ENCODE measurements around the gene UTF1.

- TF ChIP-seq, protein P1, sequence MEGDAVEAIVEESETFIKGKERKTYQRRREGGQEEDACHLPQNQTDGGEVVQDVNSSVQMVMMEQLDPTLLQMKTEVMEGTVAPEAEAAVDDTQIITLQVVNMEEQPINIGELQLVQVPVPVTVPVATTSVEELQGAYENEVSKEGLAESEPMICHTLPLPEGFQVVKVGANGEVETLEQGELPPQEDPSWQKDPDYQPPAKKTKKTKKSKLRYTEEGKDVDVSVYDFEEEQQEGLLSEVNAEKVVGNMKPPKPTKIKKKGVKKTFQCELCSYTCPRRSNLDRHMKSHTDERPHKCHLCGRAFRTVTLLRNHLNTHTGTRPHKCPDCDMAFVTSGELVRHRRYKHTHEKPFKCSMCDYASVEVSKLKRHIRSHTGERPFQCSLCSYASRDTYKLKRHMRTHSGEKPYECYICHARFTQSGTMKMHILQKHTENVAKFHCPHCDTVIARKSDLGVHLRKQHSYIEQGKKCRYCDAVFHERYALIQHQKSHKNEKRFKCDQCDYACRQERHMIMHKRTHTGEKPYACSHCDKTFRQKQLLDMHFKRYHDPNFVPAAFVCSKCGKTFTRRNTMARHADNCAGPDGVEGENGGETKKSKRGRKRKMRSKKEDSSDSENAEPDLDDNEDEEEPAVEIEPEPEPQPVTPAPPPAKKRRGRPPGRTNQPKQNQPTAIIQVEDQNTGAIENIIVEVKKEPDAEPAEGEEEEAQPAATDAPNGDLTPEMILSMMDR (conservative IDR thresholded peaks at IDR 0.05; ENCODE audit: low read length): no peak
- no peak for TF ChIP-seq EZH2phosphoT487 (IDR thresholded peaks at IDR 0.05; ENCODE audit: borderline replicate concordance, low read depth, low read length)
Measured at GRCh38 chr10:133259602-133259989, 29.6 kb downstream of the UTF1 start.

All from OCI-LY7 (cell line).